22Rv1 (cell line): ENCODE results near the gene CUX1.

Experiments used
- H3K27ac ChIP-seq: fragments of 450-650 bp; 2 replicates; pipeline ENCODE4 v1.5.1; 2017
- ZFX ChIP-seq: fragments of 450-650 bp; IDR thresholded peaks from 2 replicates; pipeline ENCODE4 v1.6.1; 2017; ENCODE audit warnings: antibody characterized with exemption, borderline replicate concordance
- TF ChIP-seq, protein P1 (sequence below): fragments of 450-650 bp; IDR thresholded peaks from 2 replicates; pipeline ENCODE4 v1.5.1; 2017; ENCODE audit warnings: mild to moderate bottlenecking

CUX1 gene

DNA sequence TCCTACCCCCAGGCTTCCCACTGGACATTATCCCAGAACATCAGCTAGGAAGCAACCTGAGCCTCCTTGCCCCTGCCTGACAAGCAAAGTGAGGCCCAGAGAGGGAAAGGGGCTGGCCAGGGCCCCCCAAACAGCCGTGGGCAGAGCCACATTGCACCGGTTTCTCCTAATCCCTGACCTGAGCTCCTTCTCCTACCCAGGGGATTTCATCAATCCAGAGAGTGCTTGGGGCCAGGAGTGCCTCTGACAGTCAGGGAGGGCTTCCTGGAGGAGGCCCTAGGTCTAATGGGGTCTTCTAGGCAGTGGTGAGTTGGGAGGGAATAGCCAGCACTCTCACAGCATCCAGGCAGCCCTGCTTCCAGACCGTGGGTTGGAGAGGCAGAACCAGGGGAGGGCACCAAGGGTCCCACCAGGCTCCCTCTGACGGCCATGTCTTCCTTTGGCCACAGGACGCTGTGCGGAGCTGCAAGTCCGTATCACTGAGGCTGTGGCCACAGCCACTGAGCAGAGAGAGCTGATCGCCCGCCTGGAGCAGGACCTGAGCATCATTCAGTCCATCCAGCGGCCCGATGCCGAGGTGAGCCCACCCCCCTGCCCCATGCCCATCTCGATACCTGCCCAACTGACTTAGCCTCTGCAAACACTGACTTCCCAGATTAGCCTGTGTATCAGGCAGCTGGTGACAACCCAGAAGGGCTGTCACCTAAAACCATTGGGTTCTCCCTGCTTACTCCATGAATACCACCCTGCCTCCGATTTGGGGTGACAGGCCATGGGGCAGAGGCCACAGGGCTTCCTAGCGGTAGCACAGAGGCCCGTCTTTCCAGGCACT lies 455.7 kb downstream of the CUX1 start:
- TF ChIP-seq, protein P1, sequence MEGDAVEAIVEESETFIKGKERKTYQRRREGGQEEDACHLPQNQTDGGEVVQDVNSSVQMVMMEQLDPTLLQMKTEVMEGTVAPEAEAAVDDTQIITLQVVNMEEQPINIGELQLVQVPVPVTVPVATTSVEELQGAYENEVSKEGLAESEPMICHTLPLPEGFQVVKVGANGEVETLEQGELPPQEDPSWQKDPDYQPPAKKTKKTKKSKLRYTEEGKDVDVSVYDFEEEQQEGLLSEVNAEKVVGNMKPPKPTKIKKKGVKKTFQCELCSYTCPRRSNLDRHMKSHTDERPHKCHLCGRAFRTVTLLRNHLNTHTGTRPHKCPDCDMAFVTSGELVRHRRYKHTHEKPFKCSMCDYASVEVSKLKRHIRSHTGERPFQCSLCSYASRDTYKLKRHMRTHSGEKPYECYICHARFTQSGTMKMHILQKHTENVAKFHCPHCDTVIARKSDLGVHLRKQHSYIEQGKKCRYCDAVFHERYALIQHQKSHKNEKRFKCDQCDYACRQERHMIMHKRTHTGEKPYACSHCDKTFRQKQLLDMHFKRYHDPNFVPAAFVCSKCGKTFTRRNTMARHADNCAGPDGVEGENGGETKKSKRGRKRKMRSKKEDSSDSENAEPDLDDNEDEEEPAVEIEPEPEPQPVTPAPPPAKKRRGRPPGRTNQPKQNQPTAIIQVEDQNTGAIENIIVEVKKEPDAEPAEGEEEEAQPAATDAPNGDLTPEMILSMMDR: no peak
- H3K27ac ChIP-seq: no peak overlapping the region

DNA sequence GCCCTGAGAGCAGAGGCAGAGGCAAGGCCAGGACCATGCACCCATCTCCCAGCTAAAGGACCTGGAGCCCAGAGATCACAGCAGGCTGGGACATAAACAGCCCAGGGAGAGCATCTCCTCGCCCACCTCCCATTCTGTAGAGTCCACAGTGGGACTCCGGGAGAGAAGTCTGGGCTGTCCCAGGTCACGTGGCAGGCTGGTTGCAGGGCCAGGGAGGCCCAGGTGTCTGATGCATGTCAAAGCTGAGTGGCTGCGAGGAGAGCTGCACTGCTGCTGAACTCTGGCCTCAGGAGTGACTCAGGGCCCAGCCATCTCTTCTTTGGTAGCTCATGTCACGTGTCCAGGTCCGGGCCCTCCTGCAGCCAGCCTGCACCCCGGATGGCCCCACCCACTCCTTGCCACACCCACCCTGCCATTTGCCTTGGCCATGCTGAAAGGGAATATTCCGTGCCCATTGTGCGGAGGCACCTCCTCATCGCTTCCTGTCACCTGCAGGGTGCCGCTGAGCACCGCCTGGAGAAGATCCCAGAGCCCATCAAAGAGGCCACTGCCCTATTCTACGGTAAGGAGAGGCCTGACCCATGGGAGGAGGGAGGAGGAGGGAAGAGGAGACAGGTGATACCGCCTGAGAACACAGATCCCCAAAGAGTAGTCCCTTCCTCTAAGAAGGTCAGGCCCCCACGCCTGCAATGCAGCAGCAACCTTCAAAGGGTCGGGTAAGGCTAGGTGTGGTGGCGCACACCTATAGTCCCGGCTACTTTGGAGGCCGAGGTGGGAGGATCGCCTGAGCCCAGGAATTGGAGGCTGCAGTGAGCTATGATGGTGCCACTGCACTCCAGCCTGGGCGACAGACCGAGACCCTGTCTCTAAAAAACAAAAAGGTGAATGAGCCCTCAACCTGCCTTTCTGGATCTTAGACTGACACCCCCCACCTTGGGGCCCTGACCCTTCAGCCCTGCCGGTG lies 456.6 kb downstream of the CUX1 start:
- H3K27ac ChIP-seq: no peak overlapping the region
- TF ChIP-seq ZFX: no peak
- TF ChIP-seq, protein P1: no peak

DNA sequence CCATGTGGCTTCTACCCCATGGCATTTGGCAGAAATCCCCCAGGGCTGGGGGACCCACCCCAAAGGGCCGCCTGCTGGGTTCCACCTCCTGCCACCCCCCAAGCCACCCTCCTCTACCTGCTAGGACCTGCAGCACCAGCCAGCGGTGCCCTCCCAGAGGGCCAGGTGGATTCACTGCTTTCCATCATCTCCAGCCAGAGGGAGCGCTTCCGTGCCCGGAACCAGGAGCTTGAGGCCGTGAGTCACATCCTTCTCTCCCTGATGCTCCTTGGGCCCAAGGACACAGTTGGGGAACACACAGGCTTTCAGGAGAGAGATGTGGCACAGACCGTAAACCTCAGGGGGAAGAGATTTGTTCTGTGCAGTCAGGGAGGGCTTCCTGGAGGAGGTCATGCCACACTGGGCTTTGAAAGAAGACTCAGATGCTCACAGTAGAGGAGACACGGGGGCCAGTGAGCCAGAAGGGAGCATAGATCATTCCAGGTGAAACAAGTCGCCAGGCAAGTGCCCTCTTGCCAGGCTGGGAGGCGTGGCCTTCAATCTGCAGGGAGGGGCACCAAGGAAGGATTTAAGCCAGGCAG lies 457.8 kb downstream of the CUX1 start:
- H3K27ac ChIP-seq: no peak overlapping the region
- TF ChIP-seq, protein P1: no peak
- no peak for TF ChIP-seq ZFX

DNA sequence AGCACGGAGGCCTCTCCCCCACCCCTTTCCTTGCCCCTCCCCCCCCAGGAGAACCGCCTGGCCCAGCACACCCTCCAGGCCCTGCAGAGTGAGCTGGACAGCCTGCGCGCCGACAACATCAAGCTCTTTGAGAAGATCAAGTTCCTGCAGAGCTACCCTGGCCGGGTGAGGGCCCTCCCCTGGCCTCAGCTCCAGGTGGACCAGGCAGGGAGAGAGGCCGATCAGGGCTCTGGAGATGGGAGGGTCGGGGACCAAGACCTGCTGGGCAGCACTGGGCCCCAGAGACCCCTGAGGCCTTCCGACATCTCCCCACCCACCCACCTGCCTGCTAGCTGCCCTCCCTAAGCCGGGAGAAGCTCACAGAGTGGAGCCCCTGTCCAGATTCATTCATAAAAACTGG lies 460.5 kb downstream of the CUX1 start:
- H3K27ac ChIP-seq: no peak overlapping the region
- TF ChIP-seq, protein P1: no peak
- TF ChIP-seq ZFX: no peak

DNA sequence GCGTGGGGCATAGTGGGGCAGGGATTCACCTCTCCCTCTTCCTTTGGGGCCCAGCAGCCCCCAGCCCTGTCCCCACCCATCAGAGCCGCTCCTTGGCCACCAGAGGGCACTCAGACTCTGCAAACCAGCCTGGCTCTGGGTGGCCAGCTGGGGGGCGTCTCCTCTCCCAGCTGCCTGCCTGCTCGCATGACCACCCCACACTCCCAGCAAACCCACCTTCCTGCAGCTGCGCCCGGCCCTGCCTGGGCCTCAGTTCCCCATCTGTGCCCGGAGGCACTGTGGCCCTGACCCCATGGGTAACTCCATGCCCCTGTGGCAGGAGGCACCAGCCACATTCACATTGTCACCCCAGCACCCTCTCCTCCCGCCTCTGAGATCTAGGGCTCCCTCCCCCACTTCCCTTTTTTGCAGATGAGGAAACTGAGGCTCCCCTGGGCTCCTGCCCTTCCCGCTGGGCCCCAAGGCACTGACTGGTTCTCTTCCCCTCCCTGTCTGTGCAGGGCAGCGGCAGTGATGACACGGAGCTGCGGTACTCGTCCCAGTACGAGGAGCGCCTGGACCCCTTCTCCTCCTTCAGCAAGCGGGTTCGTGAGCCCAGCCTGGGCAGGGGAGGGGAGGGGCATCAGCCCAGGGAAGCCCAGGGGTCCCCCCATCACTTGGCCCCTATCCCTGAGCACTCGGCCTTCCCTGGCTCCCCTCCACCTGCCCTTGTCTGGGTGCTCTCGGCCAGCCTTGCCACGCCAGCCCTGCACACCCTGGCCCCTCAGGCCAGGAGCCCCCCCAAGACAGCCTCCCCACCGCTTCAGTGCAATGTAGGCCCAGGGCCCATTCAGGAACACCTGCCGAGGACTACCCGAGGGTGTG lies 462.3 kb downstream of the CUX1 start:
- H3K27ac ChIP-seq: no peak overlapping the region
- TF ChIP-seq, protein P1: peak; percentile 97
- TF ChIP-seq ZFX: no peak

DNA sequence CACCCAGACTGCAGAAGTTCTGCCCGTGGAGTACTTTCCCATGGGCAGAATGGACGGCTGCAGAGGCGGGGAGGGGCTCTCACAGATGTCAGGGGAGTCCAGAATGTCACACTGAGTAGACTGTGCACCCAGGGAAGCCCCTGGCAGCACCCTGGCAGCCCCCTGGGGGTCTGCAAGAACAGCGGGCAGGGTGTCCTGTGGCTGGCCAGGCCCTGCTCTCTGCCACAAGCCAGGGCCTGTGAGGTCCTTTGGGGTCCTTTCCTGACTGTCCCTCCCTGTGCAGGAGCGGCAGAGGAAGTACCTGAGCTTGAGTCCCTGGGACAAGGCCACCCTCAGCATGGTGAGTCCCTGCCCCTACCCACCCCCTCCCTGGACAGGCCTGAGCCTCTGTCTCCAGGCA lies 463.1 kb downstream of the CUX1 start:
- no peak overlapping the region for H3K27ac ChIP-seq

More for the DNA sequence above, 463.1 kb downstream of the CUX1 start:
- TF ChIP-seq, protein P1: no peak
- TF ChIP-seq ZFX: no peak
